HG03175 (cell line): ENCODE measurements around the gene BACE2.

Experiments used
- ATAC-seq: cut with Tn5 transposase; IDR thresholded peaks from one replicate; pipeline ENCODE4 v1.9.1; 2021; ENCODE audit warnings: mild to moderate bottlenecking, moderate library complexity; ENCODE audit not compliant: unreplicated experiment

BACE2 gene

GRCh38 chr21:41211060-41211805 is 43.3 kb downstream of the BACE2 start:
- ATAC-seq, result no peak

GRCh38 chr21:41213021-41213420 is 45.1 kb downstream of the BACE2 start:
- no peak for ATAC-seq

- no peak for ATAC-seq
Observed at GRCh38 chr21:41215856-41216408, 48.0 kb downstream of the BACE2 start.

- ATAC-seq, result no peak
Observed at GRCh38 chr21:41216486-41216885, 48.5 kb downstream of the BACE2 start.

- ATAC-seq, result no peak
Observed at GRCh38 chr21:41217671-41218385, 49.9 kb downstream of the BACE2 start.

GRCh38 chr21:41219498-41220207 is 51.7 kb downstream of the BACE2 start:
- no peak for ATAC-seq

- ATAC-seq, result no peak
Observed at GRCh38 chr21:41220208-41220733, 52.3 kb downstream of the BACE2 start.

GRCh38 chr21:41222247-41223068 is 54.5 kb downstream of the BACE2 start:
- ATAC-seq, result no peak

- no peak for ATAC-seq
Observed at GRCh38 chr21:41226853-41227252, 58.9 kb downstream of the BACE2 start.

- no peak for ATAC-seq
Observed at GRCh38 chr21:41227357-41228005, 59.5 kb downstream of the BACE2 start.

- no peak for ATAC-seq
Observed at GRCh38 chr21:41228006-41228370, 60.0 kb downstream of the BACE2 start.

GRCh38 chr21:41228492-41228891 is 60.5 kb downstream of the BACE2 start:
- ATAC-seq, result no peak

GRCh38 chr21:41228958-41229357 is 61.0 kb downstream of the BACE2 start:
- no peak for ATAC-seq

- no peak for ATAC-seq
Observed at GRCh38 chr21:41229509-41230248, 61.7 kb downstream of the BACE2 start.

- no peak for ATAC-seq
Observed at GRCh38 chr21:41230497-41230896, 62.5 kb downstream of the BACE2 start.

- no peak for ATAC-seq
Observed at GRCh38 chr21:41231060-41231459, 63.1 kb downstream of the BACE2 start.

GRCh38 chr21:41232013-41232412 is 64.1 kb downstream of the BACE2 start:
- ATAC-seq, result no peak

GRCh38 chr21:41233916-41234315 is 66.0 kb downstream of the BACE2 start:
- ATAC-seq, result no peak

- ATAC-seq, result no peak
Observed at GRCh38 chr21:41234569-41234968, 66.6 kb downstream of the BACE2 start.
